Ishikawa (cell line): ENCODE results near the gene FAM78A.

ENCODE experiments used
- CEBPB ChIP-seq: IDR thresholded peaks from 2 replicates; pipeline ENCODE4 v1.6.1; 2012
- CREB1 ChIP-seq: IDR thresholded peaks from 2 replicates; pipeline ENCODE4 v1.6.1; 2012; ENCODE audit warnings: low read depth
- EGR1 ChIP-seq: IDR thresholded peaks from 2 replicates; pipeline ENCODE4 v1.6.1; 2012
- EP300 ChIP-seq: IDR thresholded peaks from 2 replicates; pipeline ENCODE4 v1.6.1; 2012; ENCODE audit warnings: borderline replicate concordance
- FOXM1 ChIP-seq: IDR thresholded peaks from 2 replicates; pipeline ENCODE4 v1.6.1; 2012; ENCODE audit warnings: low read depth, borderline replicate concordance
- NFIC ChIP-seq: IDR thresholded peaks from 2 replicates; pipeline ENCODE4 v1.6.1; 2012
- RAD21 ChIP-seq: IDR thresholded peaks from 2 replicates; pipeline ENCODE4 v1.6.1; 2012; ENCODE audit warnings: low read depth
- TAF1 ChIP-seq: IDR thresholded peaks from 2 replicates; pipeline ENCODE4 v1.6.1; 2012; ENCODE audit warnings: low read depth, mild to moderate bottlenecking
- TCF12 ChIP-seq: IDR thresholded peaks from 2 replicates; pipeline ENCODE4 v1.6.1; 2012; ENCODE audit warnings: low read depth
- TEAD4 ChIP-seq: IDR thresholded peaks from 2 replicates; pipeline ENCODE4 v1.6.1; 2012
- YY1 ChIP-seq: IDR thresholded peaks from 2 replicates; pipeline ENCODE4 v1.6.1; 2012; ENCODE audit warnings: low read depth
- ZBTB7A ChIP-seq: IDR thresholded peaks from 2 replicates; pipeline ENCODE4 v1.6.1; 2012; ENCODE audit warnings: low read depth
- TF ChIP-seq, protein P1 (sequence below): IDR thresholded peaks from 2 replicates; pipeline ENCODE4 v1.6.1; 2012; ENCODE audit warnings: low read depth, mild to moderate bottlenecking
- TF ChIP-seq, protein P2 (sequence below): IDR thresholded peaks from 2 replicates; pipeline ENCODE4 v1.6.1; 2012
- TF ChIP-seq, protein P3 (sequence below): IDR thresholded peaks from 2 replicates; pipeline ENCODE4 v1.6.1; 2012

The FAM78A gene

DNA sequence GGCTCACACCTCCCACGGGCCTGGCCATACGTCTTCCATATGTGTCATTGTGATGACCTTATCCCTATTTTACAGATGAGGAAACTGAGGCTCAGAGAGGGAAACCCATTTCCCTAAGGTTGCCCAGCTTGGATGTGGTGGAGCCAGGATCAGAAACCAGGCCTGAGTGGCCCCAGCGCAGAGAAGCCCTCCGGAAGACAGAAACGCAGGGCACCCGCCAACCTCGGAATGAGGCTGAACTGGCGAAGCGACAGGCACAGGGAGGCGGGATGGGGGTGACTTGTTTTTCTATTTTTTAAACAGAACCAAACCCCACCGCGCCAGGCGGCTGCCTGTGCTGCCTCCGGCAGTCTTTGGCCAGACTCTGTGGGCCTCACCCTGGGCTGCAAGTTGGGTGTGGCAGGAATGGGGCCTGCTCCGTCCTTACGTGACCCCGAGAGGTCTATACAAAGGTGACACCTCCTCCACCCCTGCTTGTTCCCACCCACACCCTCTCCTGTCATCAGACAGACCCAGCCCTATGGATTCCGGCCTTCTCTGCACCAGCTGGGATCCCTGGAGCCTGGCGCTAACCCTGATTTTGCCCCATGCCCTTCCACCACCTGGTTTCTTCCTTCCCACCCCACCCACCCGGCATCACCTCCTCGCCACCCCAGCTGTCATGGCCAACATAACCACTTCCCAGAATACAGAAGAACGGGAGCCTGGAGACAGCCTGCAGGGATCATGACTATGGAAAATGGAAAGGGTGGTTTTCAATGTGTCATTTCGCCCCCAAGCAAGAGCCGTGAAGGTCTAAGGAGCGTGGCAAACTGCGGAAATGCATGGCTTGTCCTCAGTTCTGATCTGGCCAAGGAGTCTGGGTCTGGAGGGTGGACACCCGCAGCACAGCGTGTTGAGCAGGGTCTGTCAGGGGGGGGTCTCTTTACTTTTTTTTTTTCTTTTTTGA, 36.8 kb upstream of the FAM78A start:
- TF ChIP-seq TEAD4 (no peak), EGR1 (no peak), YY1 (no peak), RAD21 (no peak), EP300 (no peak), FOXM1 (no peak), TAF1 (no peak), NFIC (no peak), CEBPB (no peak), CREB1 (no peak), ZBTB7A (no peak), TCF12 (no peak)
- TF ChIP-seq, protein P1, sequence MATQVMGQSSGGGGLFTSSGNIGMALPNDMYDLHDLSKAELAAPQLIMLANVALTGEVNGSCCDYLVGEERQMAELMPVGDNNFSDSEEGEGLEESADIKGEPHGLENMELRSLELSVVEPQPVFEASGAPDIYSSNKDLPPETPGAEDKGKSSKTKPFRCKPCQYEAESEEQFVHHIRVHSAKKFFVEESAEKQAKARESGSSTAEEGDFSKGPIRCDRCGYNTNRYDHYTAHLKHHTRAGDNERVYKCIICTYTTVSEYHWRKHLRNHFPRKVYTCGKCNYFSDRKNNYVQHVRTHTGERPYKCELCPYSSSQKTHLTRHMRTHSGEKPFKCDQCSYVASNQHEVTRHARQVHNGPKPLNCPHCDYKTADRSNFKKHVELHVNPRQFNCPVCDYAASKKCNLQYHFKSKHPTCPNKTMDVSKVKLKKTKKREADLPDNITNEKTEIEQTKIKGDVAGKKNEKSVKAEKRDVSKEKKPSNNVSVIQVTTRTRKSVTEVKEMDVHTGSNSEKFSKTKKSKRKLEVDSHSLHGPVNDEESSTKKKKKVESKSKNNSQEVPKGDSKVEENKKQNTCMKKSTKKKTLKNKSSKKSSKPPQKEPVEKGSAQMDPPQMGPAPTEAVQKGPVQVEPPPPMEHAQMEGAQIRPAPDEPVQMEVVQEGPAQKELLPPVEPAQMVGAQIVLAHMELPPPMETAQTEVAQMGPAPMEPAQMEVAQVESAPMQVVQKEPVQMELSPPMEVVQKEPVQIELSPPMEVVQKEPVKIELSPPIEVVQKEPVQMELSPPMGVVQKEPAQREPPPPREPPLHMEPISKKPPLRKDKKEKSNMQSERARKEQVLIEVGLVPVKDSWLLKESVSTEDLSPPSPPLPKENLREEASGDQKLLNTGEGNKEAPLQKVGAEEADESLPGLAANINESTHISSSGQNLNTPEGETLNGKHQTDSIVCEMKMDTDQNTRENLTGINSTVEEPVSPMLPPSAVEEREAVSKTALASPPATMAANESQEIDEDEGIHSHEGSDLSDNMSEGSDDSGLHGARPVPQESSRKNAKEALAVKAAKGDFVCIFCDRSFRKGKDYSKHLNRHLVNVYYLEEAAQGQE: no peak
- TF ChIP-seq, protein P2, sequence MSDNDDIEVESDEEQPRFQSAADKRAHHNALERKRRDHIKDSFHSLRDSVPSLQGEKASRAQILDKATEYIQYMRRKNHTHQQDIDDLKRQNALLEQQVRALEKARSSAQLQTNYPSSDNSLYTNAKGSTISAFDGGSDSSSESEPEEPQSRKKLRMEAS: no peak
- TF ChIP-seq, protein P3, sequence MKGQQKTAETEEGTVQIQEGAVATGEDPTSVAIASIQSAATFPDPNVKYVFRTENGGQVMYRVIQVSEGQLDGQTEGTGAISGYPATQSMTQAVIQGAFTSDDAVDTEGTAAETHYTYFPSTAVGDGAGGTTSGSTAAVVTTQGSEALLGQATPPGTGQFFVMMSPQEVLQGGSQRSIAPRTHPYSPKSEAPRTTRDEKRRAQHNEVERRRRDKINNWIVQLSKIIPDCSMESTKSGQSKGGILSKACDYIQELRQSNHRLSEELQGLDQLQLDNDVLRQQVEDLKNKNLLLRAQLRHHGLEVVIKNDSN: no peak

DNA sequence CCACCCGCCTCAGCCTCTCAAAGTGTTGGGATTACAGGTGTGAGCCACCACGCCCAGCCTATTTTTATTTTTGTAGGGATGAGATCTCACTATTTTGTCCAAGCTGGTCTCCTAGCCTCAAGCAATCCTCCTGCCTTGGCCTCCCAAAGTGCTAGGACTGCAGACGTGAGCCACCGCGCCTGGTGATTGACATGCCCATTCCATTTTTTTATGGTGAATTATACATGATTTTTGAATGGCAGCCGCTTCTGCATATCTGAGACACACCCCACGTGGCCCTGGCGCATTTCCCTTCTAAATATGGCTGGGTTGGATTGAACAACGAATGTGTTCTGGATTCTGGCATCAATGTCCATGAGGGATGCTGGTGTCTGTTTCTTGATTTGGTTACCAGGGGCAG, 35.9 kb upstream of the FAM78A start:
- TF ChIP-seq, protein P1: no peak

DNA sequence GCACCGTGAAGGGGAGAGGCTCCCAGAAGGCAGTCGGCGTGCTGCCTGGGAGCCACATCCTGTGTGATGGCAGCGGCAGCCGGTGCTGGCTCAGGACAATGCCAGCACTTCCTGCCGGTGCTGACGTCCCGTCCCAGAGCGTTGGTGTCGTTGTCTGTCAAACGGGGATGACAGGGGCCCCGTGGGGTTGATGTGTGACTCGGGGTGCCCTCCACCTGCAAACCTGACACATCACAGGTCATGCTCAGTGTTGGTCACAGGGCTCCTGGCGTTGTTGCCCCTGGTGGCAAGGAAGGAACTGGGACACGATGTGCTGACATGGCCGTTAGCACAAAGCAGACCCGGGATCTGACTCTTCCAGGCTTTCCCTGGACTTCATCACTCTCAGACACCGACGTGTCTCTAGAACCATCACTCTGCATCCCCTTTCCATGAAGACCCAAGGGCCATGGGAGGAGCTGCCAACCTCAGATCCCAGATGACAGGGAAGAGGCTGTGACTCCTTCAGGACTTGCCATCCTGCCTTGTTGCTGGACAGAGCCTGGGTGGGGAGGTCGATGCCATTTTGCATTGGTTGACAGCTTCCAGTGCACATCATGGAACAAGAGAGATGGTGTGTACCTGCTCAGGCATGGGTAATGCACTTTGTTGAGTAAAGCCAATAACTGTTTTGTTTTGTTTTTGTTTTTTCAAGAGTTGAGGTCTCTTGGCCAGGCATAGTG, 34.7 kb upstream of the FAM78A start:
- TF ChIP-seq, protein P1: peak; percentile 62; the same call in 1 of the 2 replicates
- TF ChIP-seq FOXM1 (no peak), EP300 (no peak), CEBPB (no peak), RAD21 (no peak)

DNA sequence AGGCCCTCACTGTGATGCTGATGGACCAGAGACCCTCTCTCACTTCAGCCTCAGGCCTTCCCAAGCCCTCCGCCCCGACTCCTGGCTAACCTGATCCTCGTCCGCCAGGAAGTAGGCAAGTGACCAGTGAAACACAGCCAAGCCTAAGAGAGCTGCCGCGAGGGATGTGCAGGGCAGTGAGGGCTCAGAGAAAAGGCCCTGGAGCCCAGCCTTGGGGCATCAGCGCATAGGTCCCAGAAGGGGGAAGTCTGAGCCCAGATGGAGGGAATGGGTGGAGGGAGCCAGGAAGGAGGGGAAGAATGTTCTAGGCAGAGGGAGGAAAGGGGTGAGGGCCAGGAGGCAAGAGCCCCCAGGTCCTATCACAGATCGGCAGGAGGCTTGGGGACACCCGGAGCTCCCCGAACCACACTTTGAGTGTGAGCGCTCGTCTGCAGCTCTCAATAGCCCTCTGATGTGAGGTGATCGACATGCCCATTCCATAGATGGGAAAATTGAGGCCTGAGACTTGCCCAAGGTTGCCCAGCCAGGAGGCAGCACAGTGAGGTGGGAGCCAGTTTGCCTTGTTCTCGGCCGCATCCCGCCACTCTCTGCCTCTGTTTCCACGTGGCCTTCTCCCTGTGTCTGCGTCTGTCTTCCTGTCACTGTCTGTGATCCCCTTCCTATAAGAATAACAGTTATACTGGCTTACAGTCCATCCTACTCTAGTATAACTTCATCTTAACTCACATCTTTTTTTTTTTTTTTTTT, 33.4 kb upstream of the FAM78A start:
- TF ChIP-seq CREB1: no peak
- TF ChIP-seq TAF1: no peak
- TF ChIP-seq EGR1: no peak
- TF ChIP-seq, protein P3: no peak
- TF ChIP-seq NFIC: no peak
